ENCODE results near the gene NDE1. TPM values are rescaled to one million over a fixed set of nuclear protein-coding genes. Genes with fewer than 3 reads are reported as not detected.
A peak's percentile ranks its signal among the peaks of the same experiment; 100 is the strongest.
"Not testable (repeated sequence)": the region's sequence is repeated elsewhere in the genome, so short reads cannot be mapped to it uniquely, and the experiment has no call there.

The NDE1 gene
- total RNA-seq, 3 donors from 2014 or later, result 19.0 to 34.7 (median 34.1) TPM

DNA sequence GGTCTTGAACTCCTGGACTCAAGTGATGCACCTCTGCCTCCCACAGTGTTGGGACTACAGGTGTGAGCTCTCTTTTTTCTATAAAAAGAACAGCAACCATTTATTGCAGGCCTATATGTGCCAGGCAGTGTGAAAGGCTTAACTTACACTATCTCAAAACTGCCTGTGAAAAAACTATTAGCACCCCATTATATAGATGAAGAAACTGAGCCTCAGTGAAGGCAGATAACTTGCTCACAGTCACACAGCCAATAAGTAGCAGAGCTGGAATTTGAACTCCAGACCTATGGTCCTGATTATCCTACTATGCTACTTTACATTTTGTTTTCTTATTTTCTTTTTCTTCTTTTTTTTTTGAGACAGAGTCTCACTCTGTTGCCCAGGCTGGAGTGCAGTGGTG, 15.1 kb downstream of the NDE1 start:
- Histone ChIP-seq H3K4me3 (no peak overlapping the region), H3K4me1 (no peaks in the 10 kb centered on the region), H3K36me3 (no peaks in the 10 kb centered on the region), H3K9me3 (no peaks in the 10 kb centered on the region), H3K27me3 (no peaks in the 10 kb centered on the region), H3K27ac (no peak overlapping the region)
- DNase-seq (ENCODE audit: low spot score in 2 of 2), result no peak
- intact Hi-C loops (cut with DNase I; ENCODE audit: low total_unique reads), result no loop called here
- TF ChIP-seq POLR2A (IDR thresholded peaks at IDR 0.05) (no peak), POLR2AphosphoS5 (IDR thresholded peaks at IDR 0.05) (no peak), CTCF (IDR thresholded peaks at IDR 0.05) (no peak)

DNA sequence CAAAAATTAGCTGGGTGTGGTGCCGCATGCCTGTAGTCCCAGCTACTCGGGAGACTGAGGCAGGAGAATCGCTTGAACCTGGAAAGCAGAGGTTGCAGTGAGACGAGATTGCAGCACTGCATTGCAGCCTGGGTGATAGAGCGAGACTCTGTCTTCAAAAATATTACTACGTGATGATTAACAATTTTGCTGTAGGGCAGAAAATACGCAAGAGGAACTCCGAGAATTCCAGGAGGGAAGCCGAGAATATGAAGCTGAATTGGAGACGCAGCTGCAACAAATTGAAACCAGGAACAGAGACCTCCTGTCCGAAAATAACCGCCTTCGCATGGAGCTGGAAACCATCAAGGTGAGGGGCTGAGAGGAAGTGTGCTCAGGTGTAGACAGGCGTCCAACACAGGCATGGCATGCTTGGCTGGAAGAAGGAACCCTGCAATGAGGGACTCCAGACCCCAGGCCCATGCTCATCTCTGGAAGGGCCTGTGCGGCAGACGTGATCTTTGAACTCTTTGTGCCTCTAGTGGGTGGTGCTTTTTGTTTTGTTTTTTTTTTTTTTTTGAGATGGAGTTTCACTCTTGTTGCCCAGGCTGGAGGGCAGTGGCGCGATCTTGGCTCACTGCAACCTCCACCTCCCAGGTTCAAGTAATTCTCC, 17.2 kb downstream of the NDE1 start:
- Histone ChIP-seq H3K4me3 (no peak overlapping the region), H3K4me1 (no peaks in the 10 kb centered on the region), H3K27ac (no peak overlapping the region), H3K27me3 (no peaks in the 10 kb centered on the region), H3K9me3 (no peaks in the 10 kb centered on the region), H3K36me3 (no peaks in the 10 kb centered on the region)
- TF ChIP-seq CTCF (IDR thresholded peaks at IDR 0.05) (no peak), POLR2AphosphoS5 (IDR thresholded peaks at IDR 0.05) (no peak), POLR2A (IDR thresholded peaks at IDR 0.05) (no peak)
- no peak for DNase-seq (ENCODE audit: low spot score in 2 of 2)
- intact Hi-C loops (cut with DNase I; ENCODE audit: low total_unique reads), result no loop called here

GRCh38 chr16:15671530-15672117, 21.6 kb downstream of the NDE1 start:
- DNase-seq (ENCODE audit: low spot score in 2 of 2), result no peak
- peak overlapping the region; percentile 94 to 99 for H3K27ac ChIP-seq
- H3K9me3 ChIP-seq, result no peaks in the 10 kb centered on the region
- H3K36me3 ChIP-seq, result no peaks in the 10 kb centered on the region
- H3K27me3 ChIP-seq, result no peaks in the 10 kb centered on the region
- TF ChIP-seq CTCF (IDR thresholded peaks at IDR 0.05) (no peak), POLR2AphosphoS5 (IDR thresholded peaks at IDR 0.05) (no peak), POLR2A (IDR thresholded peaks at IDR 0.05) (no peak)
- peaks cover 0 to 5% of the 10 kb centered on the region in 2 donors for H3K4me1 ChIP-seq
- no peak overlapping the region for H3K4me3 ChIP-seq
- intact Hi-C loops (cut with DNase I; ENCODE audit: low total_unique reads), result no loop called here

DNA sequence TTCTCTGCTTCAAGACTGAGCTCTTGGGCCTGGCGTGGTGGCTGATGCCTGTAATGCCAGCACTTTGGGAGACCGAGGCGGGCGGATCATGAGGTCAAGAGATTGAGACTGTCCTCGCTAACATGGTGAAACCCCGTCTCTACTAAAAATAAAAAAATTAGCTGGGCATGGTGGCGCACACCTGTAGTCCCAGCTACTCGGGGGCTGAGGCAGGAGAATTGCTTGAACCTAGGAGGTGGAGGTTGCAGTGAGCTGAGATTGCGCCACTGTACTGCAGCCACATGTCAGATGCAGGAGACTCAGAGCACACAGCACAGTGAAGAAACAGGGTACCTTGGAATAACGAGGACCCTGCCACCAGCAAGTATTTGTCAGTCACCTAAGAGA, 22.1 kb downstream of the NDE1 start:
- H3K27me3 ChIP-seq; H3K36me3 ChIP-seq; H3K4me1 ChIP-seq; DNase-seq (ENCODE audit: low spot score in 2 of 2); intact Hi-C loops (cut with DNase I; ENCODE audit: low total_unique reads); H3K9me3 ChIP-seq: not testable (repeated sequence)
- Histone ChIP-seq H3K4me3 (peak overlapping the region in 1 of 3 donors; percentile 55), H3K27ac (peak overlapping the region; percentile 94 to 99)

DNA sequence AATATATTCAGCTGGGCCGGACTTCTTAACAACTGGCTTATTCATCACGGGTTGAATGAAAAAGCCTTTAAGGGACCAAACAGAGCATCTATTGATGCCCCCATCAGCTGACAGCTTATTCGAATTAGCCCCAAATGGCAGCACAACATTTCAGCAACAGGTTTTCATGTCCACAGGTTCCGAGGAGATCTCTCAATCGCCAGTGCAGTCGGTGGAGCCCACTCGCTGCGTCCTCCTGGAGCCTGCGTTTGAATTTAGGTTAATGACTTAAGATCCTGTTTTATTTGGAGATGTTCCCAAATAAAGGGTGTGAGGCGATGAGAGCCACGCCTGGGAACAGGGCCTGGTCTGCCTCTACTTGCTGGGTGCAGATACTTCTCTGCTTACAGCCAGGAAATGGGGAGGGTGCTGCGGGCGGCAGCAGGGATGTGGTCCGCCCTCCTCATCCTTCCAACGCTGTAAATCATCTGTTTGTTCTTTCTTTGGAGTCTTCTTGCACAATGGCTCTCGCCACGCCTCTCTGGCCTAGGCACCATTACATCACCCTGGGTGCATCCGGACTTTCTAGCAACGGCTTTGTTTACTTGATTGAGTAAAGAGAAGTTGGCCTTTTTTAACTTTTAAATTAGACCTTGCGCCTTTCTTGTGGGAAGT, 22.6 kb downstream of the NDE1 start:
- intact Hi-C loops (cut with DNase I; ENCODE audit: low total_unique reads), result no loop called here
- Histone ChIP-seq H3K27ac (peak overlapping the region; percentile 94 to 99), H3K4me1 (peaks cover 0 to 5% of the 10 kb centered on the region in 2 donors), H3K27me3 (no peaks in the 10 kb centered on the region), H3K4me3 (peak overlapping the region; percentile 9 to 55 (median 17)), H3K36me3 (no peaks in the 10 kb centered on the region), H3K9me3 (no peaks in the 10 kb centered on the region)
- peak; percentile 86 to 96 for DNase-seq (ENCODE audit: low spot score in 2 of 2)
- TF ChIP-seq POLR2AphosphoS5 (IDR thresholded peaks at IDR 0.05), result peak; percentile 93 to 98 (median 97)
- TF ChIP-seq POLR2A (IDR thresholded peaks at IDR 0.05), result no peak

DNA sequence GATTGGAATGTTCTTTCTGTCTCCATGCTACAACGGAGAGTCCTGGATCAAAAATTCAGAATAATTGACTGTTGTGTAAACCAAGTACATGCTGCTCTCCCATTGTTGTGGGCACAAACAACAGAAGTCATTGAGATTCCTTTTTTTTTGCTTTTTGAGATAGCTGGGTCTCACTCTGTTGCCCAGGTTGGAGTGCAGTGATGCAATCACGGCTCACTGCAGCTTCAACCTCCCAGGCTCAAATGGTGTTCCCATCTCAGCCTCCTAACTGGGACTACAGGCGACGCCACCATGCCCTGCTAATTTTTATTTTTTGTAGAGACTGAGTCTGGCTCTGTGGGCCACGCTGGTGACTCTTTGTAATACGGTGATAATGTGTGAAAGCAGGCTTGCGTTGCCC, 24.5 kb downstream of the NDE1 start:
- peaks cover 0 to 5% of the 10 kb centered on the region in 2 donors for H3K4me1 ChIP-seq

More for the DNA sequence above, 24.5 kb downstream of the NDE1 start:
- DNase-seq (ENCODE audit: low spot score in 2 of 2), result no peak
- peak overlapping the region in 1 of 2 donors; percentile 99 for H3K27ac ChIP-seq
- H3K27me3 ChIP-seq, result no peaks in the 10 kb centered on the region
- intact Hi-C loops (cut with DNase I; ENCODE audit: low total_unique reads), result no loop called here
- no peaks in the 10 kb centered on the region for H3K9me3 ChIP-seq
- H3K36me3 ChIP-seq, result no peaks in the 10 kb centered on the region
- no peak overlapping the region for H3K4me3 ChIP-seq
- no peak for TF ChIP-seq CTCF (IDR thresholded peaks at IDR 0.05)
- no peak for TF ChIP-seq POLR2AphosphoS5 (IDR thresholded peaks at IDR 0.05)
- no peak for TF ChIP-seq POLR2A (IDR thresholded peaks at IDR 0.05)
